GM18867 (cell line): Measurements from ENCODE around the gene LRRIQ3.
"Not testable (repeated sequence)": the region's sequence is repeated elsewhere in the genome, so short reads cannot be mapped to it uniquely, and the experiment has no call there.

Source experiments
- ATAC-seq: cut with Tn5 transposase; IDR thresholded peaks from one replicate; pipeline ENCODE4 v1.9.1; 2021; ENCODE audit warnings: mild to moderate bottlenecking, moderate library complexity; ENCODE audit not compliant: unreplicated experiment

Gene LRRIQ3, protein sequence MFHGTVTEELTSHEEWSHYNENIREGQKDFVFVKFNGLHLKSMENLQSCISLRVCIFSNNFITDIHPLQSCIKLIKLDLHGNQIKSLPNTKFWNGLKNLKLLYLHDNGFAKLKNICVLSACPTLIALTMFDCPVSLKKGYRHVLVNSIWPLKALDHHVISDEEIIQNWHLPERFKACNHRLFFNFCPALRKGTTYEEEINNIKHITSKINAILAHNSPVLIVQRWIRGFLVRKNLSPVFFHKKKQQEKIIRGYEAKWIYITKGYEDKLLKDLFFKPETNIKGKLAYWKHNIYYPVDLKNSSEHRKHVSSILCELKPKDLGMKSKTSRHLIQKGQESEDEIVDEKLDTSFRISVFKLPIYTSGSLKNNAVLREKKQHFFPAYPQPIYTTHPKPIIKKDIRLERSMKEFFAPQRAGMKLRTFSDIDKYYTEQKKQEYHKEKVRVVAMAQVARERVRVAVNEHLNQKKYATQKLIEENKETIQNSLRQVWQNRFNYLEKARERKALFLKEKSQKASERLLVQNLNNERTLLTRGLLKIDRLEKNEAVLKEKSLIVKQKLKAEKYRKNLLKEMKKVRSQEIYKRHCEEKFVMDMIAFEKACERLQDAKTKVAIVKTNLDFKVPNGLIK

GRCh38 chr1:74197657-74198552 lies at the start of gene LRRIQ3, which contains the start of gene FPGT:
TSS of gene LRRIQ3 (minus strand) at chr1:74198176. CDS start at chr1:74183684, 14,492 bp downstream.
TSS of gene FPGT (plus strand) at chr1:74198242. CDS start at chr1:74198279, 37 bp downstream.
- ATAC-seq: peak; percentile 94

GRCh38 chr1:74246315-74246714 lies 48.3 kb upstream of the LRRIQ3 start:
- ATAC-seq: no peak

- ATAC-seq: no peak
Observed at GRCh38 chr1:74245168-74245772, 47.3 kb upstream of the LRRIQ3 start.

DNA sequence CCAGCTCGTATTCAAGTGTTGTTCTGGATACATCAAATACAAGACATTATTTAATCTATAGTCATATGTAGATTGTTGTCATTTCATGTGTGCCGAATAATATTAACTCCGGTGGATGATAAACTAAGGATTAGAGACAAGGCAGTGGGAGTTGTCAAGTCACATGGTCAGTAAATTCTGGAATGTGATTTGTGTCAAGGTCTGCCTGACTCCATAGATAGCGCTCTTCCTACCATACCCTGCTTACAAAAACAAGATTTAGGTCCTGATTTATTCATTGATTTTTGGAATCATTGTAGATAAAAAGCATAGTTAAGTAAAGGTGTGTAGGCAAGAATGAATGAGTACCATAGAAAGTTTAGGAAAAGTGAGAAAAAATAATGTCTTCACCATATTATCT lies 39.8 kb upstream of the LRRIQ3 start:
- no peak for ATAC-seq

- ATAC-seq: no peak
Observed at GRCh38 chr1:74237035-74237434, 39.1 kb upstream of the LRRIQ3 start.

DNA sequence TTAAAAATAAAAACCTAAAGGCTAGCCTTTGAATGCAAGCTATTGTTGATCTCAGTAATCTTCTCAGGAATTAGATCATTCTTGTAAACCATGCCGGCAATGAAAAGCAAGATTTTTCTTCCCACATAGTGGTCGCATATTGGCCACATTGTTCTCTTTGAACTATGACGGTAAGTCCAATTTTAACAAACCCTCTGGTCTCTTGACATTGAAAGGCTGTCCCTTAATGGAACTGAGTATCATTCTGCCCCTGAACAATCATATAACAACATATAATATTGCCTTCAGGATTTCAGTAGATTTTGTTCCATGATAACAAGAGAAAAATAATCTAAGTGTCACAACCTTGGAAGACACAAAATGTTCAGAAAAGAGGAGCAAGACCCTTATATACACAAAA lies 38.5 kb upstream of the LRRIQ3 start:
- no peak for ATAC-seq

GRCh38 chr1:74235153-74235552 lies 37.2 kb upstream of the LRRIQ3 start, which contains the start of gene TNNI3K:
TSS of gene TNNI3K (plus strand) at chr1:74235387. CDS start at chr1:74235452, 65 bp downstream.
- no peak for ATAC-seq

GRCh38 chr1:74223453-74223852 lies 25.5 kb upstream of the LRRIQ3 start:
- ATAC-seq: no peak

- no peak for ATAC-seq
Observed at GRCh38 chr1:74222701-74223100, 24.7 kb upstream of the LRRIQ3 start.

DNA sequence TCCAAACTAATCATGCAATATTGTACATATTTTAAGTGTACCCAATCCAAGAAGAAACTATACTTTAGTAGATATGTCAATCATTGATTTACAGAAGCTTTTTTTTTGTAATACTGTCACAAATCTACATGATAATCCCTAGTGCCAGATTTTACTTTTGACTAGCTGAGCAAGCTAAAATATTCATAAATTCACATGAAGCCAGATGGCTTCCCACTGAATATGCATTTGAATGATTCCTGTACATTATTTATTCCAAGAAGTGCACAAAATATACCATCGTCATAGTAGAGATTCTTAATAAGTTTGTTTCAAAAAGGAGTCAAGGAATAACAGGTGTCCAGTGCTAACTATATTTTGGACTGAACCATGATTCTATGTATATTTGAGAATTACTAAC lies 17.3 kb upstream of the LRRIQ3 start:
- no peak for ATAC-seq

GRCh38 chr1:74205266-74205665 lies 7.3 kb upstream of the LRRIQ3 start:
- no peak for ATAC-seq

- no peak for ATAC-seq
Observed at GRCh38 chr1:74199504-74199903, 1.5 kb upstream of the LRRIQ3 start.

- ATAC-seq: peak; percentile 4
Observed at GRCh38 chr1:74197255-74197654, 721 bp downstream of the LRRIQ3 start.

DNA sequence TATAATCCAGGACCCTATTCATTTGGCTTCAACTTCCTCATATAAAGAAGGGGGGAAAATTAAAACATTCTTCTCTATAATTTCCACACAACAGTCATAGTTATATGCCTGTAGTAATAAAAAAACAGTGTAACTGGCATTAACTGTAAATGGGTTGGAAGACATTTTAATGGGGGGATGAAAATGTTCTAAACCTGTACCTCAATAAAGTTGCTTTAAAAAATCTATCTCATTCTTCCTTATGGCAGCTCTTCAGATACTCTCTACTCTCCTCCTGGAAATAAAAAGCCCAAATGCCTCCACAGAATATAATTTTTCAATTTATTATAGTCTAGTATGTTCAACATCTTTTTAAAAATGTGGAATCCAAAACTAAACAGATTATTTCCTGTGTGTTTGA lies 2.6 kb downstream of the LRRIQ3 start:
- ATAC-seq: no peak

GRCh38 chr1:74193908-74194307 lies 4.1 kb downstream of the LRRIQ3 start:
- ATAC-seq: no peak

DNA sequence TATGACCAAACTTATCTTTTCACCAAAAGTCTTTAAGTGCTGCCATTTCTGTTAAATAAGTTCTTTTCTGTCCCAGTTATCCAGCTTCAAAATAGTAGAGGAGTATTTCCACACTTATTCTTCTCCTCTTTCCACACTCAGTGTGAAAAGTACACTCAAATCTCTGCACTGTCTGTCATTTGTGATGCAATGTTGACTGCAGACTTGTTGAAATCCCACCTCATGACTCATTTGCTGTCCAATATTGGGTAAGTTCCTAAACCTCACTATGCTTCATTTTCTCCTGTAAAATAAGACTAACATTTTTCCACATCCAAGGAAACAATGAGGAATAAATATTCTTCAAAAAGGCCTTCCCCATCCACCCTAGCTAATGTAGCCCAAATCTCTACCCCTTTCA lies 17.5 kb downstream of the LRRIQ3 start:
- ATAC-seq: no peak

DNA sequence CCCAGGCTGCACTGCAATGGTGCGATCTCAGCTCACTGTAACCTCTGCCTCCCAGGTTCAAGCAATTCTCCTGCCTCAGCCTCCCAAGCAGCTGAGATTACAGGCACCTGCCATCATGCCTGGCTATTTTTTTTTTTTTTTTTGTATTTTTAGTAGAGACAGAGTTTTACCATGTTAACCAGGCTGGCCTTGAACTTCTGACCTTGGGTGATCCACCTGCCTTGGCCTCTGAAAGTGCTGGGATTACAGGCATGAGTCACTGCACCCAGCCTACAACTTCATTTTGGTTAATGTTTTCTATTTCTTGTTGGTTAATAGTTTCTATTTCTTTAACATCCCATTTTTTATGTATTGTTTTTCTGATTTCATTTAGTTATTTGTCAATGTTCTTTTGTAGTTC lies 23.6 kb downstream of the LRRIQ3 start:
- ATAC-seq: not testable (repeated sequence)

GRCh38 chr1:74162333-74162732 lies 35.6 kb downstream of the LRRIQ3 start:
- no peak for ATAC-seq

- ATAC-seq: no peak
Observed at GRCh38 chr1:74161497-74161896, 36.5 kb downstream of the LRRIQ3 start.

DNA sequence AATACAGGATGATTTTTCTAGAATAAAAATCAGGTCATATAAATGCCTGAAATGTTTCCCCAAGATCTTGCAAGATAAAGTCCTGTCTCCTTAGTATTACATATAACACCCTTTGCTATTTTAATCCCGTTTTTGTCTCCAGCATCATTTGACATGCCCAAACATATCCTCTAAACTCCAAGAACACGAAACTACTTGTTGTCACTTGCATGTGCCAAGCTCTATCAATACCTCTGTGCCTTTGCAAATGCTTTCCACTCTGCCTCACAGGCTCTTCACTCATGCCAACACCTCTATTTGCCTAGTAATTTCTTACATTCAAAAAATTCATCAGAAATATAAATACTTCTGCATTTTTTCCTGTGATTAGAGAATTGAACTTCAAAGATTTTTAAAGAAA lies 37.9 kb downstream of the LRRIQ3 start:
- no peak for ATAC-seq

DNA sequence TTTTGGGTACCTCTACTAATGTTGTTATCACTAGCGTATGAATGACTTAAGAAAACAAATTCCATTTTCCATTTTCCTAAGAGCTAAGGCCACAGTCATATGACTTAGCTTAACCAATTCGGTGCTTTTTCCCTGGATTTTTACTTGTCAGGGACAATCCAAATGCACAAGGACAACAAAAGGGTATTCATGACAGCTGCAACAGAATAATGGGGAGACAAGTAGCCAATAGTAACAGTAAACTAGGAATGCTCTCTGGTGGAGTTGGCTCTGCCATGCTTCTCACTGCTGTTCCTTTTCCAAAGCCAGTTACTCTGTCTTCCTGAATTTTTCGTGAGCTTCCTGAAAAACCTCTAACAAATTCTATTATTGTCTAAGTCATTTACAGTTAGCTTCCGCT lies 52.9 kb downstream of the LRRIQ3 start:
- no peak for ATAC-seq
